Gastrocnemius medialis (tissue), 4 donors: ENCODE measurements around the gene BACE1-AS. TPM values are rescaled to one million over a fixed set of nuclear protein-coding genes. Genes with fewer than 3 reads are reported as not detected.

Experiments used
- ATAC-seq, 2 donors: fragments of 150-250 bp; one replicate each; pipeline ENCODE4 v1.9.1; 2016
- DNase-seq, 2 donors: peaks; one replicate each; pipeline ENCODE4 v3.0.0-alpha.2; 2019
- H3K27ac ChIP-seq, 4 donors: fragments of 200-600 bp; sonication (generic); 1 replicate in 1 of 4; 2 replicates in 3 of 4; pipeline ENCODE4 v1.5.1; 2016 to 2018; ENCODE audit warnings: mild to moderate bottlenecking in 2 of 4, moderate library complexity in 1 of 4
- H3K27me3 ChIP-seq, 3 donors: fragments of 200-600 bp; sonication (generic) in 2 of 3; 1 replicate in 1 of 3; 2 replicates in 2 of 3; pipeline versions ENCODE4 v1.5.1 to v1.6.0; 2016 to 2019; ENCODE audit warnings: mild to moderate bottlenecking in 1 of 3, moderate library complexity in 1 of 3
- H3K36me3 ChIP-seq, 2 donors: fragments of 200-600 bp; sonication (generic) in 1 of 2; one replicate each; pipeline ENCODE4 v1.5.1; 2017 to 2018
- H3K4me1 ChIP-seq, 2 donors: fragments of 200-600 bp; sonication (generic) in 1 of 2; one replicate each; pipeline ENCODE4 v1.5.1; 2016 to 2017; ENCODE audit warnings: mild to moderate bottlenecking in 2 of 2
- H3K4me3 ChIP-seq, 4 donors: fragments of 200-600 bp; sonication (generic) in 3 of 4; 1 replicate in 1 of 4; 2 replicates in 3 of 4; pipeline ENCODE4 v1.5.1; 2016 to 2019; ENCODE audit warnings: mild to moderate bottlenecking in 2 of 4
- H3K9me3 ChIP-seq, 3 donors: fragments of 200-600 bp; sonication (generic) in 2 of 3; 1 replicate in 1 of 3; 2 replicates in 2 of 3; pipeline ENCODE4 v1.5.1; 2016 to 2019
- POLR2A ChIP-seq, 2 donors: fragments of 450-650 bp; IDR thresholded peaks; one replicate each; pipeline ENCODE4 v1.6.1; 2017; ENCODE audit warnings: antibody characterized with exemption in 2 of 2, mild to moderate bottlenecking in 2 of 2, moderate library complexity in 2 of 2
- in situ Hi-C, 4 donors: fragments of 200-750 bp; cut with MboI; loops; one replicate each; pipeline versions ENCODE4 v1.15.0 to v1.8.0; 2017; ENCODE audit warnings: low sequenced_read_pairs in 4 of 4
- intact Hi-C: fragments of 100-400 bp; cut with DNase I; formaldehyde crosslinking; loops from one replicate; pipeline ENCODE4 v1.15.1; 2023; ENCODE audit warnings: low total_unique reads
- total RNA-seq, 4 donors: library from RNA; depleted of rRNA; stranded (reverse); fragments of >200 nt; gene quantifications; one replicate each; pipeline versions ENCODE4 v1.1.0 to v1.2.3, GENCODE V29; 2016
- TF ChIP-seq, protein P1 (sequence below), 5 experiments: fragments of 450-650 bp in 3 of 5; fragments of 200-600 bp in 2 of 5; sonication (generic) in 2 of 5; IDR thresholded peaks in 4 of 5; conservative IDR thresholded peaks in 1 of 5; 1 replicate in 4 of 5; 2 replicates in 1 of 5; pipeline ENCODE4 v1.5.1; 2016 to 2019; ENCODE audit warnings: antibody characterized with exemption in 5 of 5, mild to moderate bottlenecking in 3 of 5, moderate library complexity in 3 of 5

Gene BACE1-AS
- total RNA-seq, 4 donors from 2014 or later: 10.5 to 13.2 (median 12.5) TPM

DNA sequence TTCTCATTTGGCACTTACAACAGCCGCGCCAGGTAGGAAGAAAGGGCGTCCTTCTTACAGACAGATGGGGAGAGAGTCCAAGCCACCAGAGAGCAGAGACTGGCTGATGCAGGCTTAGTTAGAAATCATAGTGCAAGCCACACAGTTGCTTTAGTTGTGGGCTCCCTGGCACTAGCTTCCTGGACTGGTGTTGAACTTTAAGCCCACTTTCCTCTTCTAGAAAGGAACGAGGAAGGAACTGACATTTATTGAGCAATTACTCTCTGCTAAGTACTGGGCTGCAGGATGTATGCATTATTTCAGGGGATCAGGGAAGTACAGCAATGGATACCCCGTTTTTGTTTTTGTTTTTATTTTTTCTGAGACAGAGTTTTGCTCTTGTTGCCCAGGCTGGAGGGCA is 21.9 kb downstream of the BACE1-AS start:
- no peaks in the 10 kb centered on the region for H3K27me3 ChIP-seq
- no peak overlapping the region for H3K4me3 ChIP-seq
- peaks cover 16 to 22% of the 10 kb centered on the region in 2 donors for H3K4me1 ChIP-seq
- no peaks in the 10 kb centered on the region for H3K9me3 ChIP-seq
- H3K36me3 ChIP-seq: no peaks in the 10 kb centered on the region
- intact Hi-C loops: no loop called here
- ATAC-seq: no peak
- H3K27ac ChIP-seq: no peak overlapping the region
- in situ Hi-C loops: loop anchor here in 1 of 4 donors (10.0 kb wide), 1 partner anchor 68 kb away; no protein-coding TSS in a partner anchor
- TF ChIP-seq POLR2A (IDR thresholded peaks at IDR 0.05): no peak
- TF ChIP-seq, protein P1, sequence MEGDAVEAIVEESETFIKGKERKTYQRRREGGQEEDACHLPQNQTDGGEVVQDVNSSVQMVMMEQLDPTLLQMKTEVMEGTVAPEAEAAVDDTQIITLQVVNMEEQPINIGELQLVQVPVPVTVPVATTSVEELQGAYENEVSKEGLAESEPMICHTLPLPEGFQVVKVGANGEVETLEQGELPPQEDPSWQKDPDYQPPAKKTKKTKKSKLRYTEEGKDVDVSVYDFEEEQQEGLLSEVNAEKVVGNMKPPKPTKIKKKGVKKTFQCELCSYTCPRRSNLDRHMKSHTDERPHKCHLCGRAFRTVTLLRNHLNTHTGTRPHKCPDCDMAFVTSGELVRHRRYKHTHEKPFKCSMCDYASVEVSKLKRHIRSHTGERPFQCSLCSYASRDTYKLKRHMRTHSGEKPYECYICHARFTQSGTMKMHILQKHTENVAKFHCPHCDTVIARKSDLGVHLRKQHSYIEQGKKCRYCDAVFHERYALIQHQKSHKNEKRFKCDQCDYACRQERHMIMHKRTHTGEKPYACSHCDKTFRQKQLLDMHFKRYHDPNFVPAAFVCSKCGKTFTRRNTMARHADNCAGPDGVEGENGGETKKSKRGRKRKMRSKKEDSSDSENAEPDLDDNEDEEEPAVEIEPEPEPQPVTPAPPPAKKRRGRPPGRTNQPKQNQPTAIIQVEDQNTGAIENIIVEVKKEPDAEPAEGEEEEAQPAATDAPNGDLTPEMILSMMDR (IDR thresholded peaks at IDR 0.05 in 4 of 5, conservative IDR thresholded peaks at IDR 0.05 in 1 of 5): no peak
- DNase-seq: no peak

DNA sequence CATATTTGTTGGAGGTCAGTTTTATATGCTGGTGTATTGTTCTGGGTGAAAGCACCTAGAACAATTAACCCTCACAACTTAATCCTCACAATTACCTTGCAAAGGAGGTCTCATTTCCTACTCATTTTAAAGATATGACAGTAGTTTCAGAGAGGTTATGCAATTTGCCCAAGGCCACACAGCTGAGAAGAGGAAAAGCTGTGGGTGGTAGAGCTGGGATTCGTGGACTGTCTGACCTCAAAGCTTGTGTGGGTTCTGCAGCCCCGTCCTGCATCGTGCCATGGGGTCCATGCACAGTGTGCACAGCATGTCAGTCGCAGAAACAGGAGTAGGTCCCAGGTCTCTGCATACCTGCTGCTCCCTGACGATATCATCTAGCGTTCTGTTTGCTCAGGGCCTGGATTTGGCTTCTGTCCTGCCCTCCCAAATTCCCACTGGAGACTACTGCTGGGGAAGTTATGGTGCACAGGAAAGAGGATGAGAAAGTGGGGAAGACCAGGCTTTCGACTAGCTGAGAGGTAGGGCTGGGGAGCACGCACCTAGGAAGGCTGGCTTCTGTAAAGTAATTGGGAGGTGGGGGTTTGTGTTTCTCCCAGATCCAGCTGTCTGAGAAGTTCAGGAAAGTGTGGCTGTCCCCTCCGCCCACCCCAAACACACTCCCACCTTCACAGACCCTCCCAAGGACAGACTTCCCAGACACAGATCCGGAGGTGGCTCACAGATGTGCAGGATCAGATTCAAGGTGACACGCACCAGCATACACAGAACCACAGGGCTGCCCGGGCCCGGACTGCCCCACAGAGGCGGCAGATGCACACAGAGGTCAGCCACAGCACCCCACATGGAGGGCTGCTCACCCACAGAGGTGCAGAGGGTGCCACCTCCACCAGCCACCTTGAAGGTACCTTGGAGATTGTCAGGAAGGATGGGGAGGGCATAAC is 23.0 kb downstream of the BACE1-AS start:
- ATAC-seq (no peak), DNase-seq (no peak)
- no peaks in the 10 kb centered on the region for H3K9me3 ChIP-seq
- no peaks in the 10 kb centered on the region for H3K36me3 ChIP-seq
- no peaks in the 10 kb centered on the region for H3K27me3 ChIP-seq
- H3K27ac ChIP-seq: no peak overlapping the region
- TF ChIP-seq, protein P1 (IDR thresholded peaks at IDR 0.05 in 4 of 5, conservative IDR thresholded peaks at IDR 0.05 in 1 of 5): no peak
- TF ChIP-seq POLR2A (IDR thresholded peaks at IDR 0.05): no peak
- intact Hi-C loops: no loop called here
- peaks cover 16 to 22% of the 10 kb centered on the region in 2 donors for H3K4me1 ChIP-seq
- H3K4me3 ChIP-seq: peak overlapping the region in 2 of 4 donors; percentile 76 to 80
- in situ Hi-C loops: loop anchor here in 1 of 4 donors (10.0 kb wide), 1 partner anchor 69 kb away; no protein-coding TSS in a partner anchor

DNA sequence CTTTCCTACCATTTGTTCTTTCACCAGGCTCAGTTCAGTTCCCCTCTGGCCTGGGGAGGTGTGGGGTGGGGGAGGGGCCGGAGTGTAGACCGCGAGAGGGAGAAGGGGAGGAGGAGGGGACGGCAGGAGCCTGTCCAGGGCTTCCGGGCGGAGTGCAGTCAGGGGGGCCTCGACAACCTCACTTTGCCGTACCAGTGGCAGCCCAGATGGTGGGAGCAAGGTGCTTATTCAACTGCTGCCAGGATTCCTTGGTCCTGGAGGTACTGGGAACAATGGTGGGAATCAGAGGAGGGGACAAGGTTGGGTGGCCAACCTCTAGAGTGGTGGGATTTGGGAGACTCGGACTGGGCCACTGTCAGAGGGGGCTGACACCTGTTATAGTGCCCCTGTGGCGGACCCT is 23.7 kb downstream of the BACE1-AS start:
- in situ Hi-C loops (loop anchor here in 1 of 4 donors (10.0 kb wide), 1 partner anchor 70 kb away; no protein-coding TSS in a partner anchor), intact Hi-C loops (no loop called here)
- Histone ChIP-seq H3K4me3 (peak overlapping the region; percentile 62 to 94 (median 78)), H3K9me3 (no peaks in the 10 kb centered on the region), H3K27ac (no peak overlapping the region), H3K27me3 (no peaks in the 10 kb centered on the region), H3K36me3 (no peaks in the 10 kb centered on the region), H3K4me1 (peaks cover 16 to 22% of the 10 kb centered on the region in 2 donors)
- TF ChIP-seq POLR2A (IDR thresholded peaks at IDR 0.05): no peak
- TF ChIP-seq, protein P1 (IDR thresholded peaks at IDR 0.05 in 4 of 5, conservative IDR thresholded peaks at IDR 0.05 in 1 of 5): no peak
- DNase-seq (no peak), ATAC-seq (no peak)

DNA sequence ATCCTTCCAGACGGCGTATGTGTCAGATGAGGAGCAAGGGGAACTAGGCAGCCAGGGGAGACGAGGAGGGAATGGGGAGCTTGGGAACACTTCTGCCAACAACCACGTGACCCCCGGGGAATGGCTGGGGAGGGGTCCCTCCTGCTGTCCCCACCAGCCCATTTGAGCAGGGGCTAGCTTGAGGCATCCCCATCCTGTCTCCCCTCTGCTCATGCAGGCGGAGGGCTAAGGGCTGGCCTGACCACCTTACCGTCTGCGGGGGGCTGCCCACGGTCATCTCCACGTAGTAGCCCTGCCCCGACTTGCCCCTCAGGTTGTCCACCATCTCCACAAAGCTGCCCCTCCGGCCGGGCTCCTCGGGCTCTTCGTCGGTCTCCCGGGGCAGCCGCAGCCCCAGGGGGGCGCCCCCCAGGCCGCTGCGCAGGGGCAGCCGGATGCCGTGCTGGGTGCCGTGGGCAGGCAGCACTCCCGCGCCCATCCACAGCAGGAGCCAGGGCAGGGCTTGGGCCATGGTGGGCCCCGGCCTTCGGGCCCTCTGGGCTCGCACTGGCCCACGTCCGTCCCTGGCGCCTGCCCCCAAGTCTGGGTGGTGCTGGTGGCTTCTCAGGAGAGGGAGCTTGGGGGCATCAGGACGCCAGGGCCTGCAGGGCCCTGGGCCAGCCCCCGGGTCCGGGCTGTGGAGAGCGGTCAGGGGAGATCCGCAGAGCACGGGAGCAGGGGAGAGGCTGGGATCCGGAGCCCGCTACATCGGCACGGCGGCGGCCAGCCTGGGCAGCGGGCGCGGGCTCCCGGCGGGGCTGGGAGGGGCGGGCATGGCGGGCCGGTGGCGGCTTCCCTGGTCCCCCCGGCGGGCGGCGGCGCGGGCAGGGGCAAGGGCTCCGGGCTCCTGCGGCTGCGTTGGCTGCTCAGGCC is 24.4 kb downstream of the BACE1-AS start:
- DNase-seq: no peak
- peak; percentile 20 to 63 for ATAC-seq
- intact Hi-C loops: loop anchor here (1.0 kb wide), 1 partner anchor 13 kb away; no protein-coding TSS in a partner anchor

More for the DNA sequence above, 24.4 kb downstream of the BACE1-AS start:
- Histone ChIP-seq H3K9me3 (no peaks in the 10 kb centered on the region), H3K4me3 (peak overlapping the region; percentile 62 to 94 (median 78)), H3K27ac (peak overlapping the region; percentile 26 to 61 (median 50)), H3K4me1 (peaks cover 16 to 22% of the 10 kb centered on the region in 2 donors), H3K27me3 (no peaks in the 10 kb centered on the region), H3K36me3 (no peaks in the 10 kb centered on the region)
- in situ Hi-C loops: loop anchor here in 1 of 4 donors (10.0 kb wide), 1 partner anchor 71 kb away; no protein-coding TSS in a partner anchor
- TF ChIP-seq, protein P1 (IDR thresholded peaks at IDR 0.05 in 4 of 5, conservative IDR thresholded peaks at IDR 0.05 in 1 of 5): no peak
- peak in 1 of 2 donors; percentile 42 for TF ChIP-seq POLR2A (IDR thresholded peaks at IDR 0.05)
